ENCODE measurements around the gene SFT2D1. TPM values are rescaled to one million over a fixed set of nuclear protein-coding genes. Genes with fewer than 3 reads are reported as not detected.

The SFT2D1 gene
- total RNA-seq, 1 donor from 2014 or later = 23.5 TPM

DNA sequence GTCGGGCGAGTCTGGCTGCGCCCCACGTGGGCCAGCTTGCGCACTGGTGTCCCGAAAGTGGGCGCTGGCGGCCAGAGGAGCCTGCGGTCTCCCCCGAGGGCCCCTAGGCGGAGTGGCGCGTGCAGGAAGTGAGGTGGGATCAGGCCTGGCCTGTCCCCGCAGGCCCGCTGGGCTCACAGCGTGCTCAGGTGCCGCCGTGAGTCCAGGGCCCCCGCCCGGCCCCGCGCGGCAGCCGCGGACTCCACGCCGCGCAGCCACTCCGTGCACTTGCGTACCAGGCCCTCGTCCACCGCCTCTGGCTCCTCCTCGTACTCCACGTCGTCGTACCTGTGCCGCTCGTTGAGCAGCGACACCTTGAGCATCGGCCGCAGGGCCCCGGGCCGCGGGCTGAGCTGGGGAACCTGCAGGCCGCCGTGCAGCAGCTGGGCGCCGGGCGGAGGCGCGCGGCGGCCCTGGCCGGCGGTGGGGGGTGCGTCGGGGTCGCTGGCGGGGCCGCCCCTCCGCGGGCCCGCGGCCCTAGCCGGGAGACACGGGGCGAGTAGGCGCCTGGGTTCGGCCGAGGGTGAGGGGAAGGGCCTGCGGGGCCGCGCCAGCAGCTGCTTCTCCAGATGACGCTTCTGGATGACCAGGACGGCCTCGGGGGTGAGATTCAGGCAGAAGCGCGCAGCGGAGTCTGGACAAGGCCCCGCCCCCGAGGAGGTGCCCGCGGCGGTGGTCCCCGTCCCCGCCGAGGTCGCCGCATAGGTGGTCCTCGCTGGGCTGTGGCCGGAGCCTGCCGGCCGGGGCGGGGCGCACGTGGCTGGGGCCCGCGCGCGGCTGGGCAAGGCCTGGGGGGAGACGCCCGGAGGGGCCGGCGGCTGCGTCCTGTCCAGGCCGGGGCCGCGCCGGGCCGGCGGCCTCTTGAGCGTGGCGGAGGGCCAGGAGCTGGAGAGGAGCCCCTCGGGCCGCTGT lies 35.0 kb downstream of the SFT2D1 start:
- Mint-ChIP-seq H3K4me3 (ENCODE audit: unreplicated experiment) (no peak overlapping the region), H3K27me3 (ENCODE audit: unreplicated experiment) (peaks cover 12% of the 10 kb centered on the region), H3K27ac (ENCODE audit: unreplicated experiment) (no peak overlapping the region), H3K36me3 (ENCODE audit: unreplicated experiment) (no peaks in the 10 kb centered on the region), H3K9me3 (ENCODE audit: unreplicated experiment) (peaks cover 3% of the 10 kb centered on the region), H3K4me1 (ENCODE audit: low read depth, unreplicated experiment) (peaks cover 7% of the 10 kb centered on the region)
- TF ChIP-seq, protein P1, sequence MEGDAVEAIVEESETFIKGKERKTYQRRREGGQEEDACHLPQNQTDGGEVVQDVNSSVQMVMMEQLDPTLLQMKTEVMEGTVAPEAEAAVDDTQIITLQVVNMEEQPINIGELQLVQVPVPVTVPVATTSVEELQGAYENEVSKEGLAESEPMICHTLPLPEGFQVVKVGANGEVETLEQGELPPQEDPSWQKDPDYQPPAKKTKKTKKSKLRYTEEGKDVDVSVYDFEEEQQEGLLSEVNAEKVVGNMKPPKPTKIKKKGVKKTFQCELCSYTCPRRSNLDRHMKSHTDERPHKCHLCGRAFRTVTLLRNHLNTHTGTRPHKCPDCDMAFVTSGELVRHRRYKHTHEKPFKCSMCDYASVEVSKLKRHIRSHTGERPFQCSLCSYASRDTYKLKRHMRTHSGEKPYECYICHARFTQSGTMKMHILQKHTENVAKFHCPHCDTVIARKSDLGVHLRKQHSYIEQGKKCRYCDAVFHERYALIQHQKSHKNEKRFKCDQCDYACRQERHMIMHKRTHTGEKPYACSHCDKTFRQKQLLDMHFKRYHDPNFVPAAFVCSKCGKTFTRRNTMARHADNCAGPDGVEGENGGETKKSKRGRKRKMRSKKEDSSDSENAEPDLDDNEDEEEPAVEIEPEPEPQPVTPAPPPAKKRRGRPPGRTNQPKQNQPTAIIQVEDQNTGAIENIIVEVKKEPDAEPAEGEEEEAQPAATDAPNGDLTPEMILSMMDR (IDR thresholded peaks at IDR 0.05; ENCODE audit: partially characterized antibody, unreplicated experiment) = no peak
- peak; percentile 76 for DNase-seq

DNA sequence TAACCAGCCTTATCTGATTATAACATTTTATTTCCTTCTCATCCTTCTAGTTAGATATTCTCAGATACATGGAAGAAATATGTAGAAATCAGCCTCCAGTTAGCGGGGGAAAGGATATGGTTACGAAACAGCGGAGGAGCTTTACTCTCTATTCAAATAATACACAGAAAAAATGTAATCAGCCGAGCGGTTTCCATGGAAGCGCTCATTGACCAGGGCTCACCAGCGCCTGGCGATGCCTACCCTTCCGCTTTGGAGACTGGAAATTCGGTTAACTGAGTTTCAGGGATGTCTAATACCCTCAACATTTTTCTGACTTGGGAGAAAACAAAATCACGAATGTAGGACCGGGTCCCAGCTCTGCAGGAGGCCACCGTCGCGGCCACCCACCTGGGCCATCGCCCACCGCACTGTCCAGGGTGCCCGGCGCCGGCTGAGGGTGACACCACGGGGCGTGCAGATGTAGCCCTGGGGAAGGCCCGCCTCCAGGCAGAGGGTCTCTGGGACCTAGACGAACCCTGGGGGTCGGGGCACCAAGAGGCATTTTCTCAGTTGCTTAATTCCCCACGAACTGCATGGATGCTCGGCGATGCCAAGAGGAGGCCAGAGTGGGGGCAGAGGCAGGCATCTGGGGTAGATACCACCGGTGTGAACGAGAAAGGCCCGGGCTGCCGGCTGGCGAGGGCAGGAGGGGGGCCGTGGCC lies 35.8 kb downstream of the SFT2D1 start:
- no peak overlapping the region for H3K27ac Mint-ChIP-seq (ENCODE audit: unreplicated experiment)
- TF ChIP-seq, protein P1 (IDR thresholded peaks at IDR 0.05; ENCODE audit: partially characterized antibody, unreplicated experiment) = no peak
- H3K4me3 Mint-ChIP-seq (ENCODE audit: unreplicated experiment) = peak overlapping the region; percentile 59
- no peak for DNase-seq
- H3K9me3 Mint-ChIP-seq (ENCODE audit: unreplicated experiment) = peaks cover 3% of the 10 kb centered on the region
- peaks cover 12% of the 10 kb centered on the region for H3K27me3 Mint-ChIP-seq (ENCODE audit: unreplicated experiment)
- H3K4me1 Mint-ChIP-seq (ENCODE audit: low read depth, unreplicated experiment) = peaks cover 7% of the 10 kb centered on the region
- no peaks in the 10 kb centered on the region for H3K36me3 Mint-ChIP-seq (ENCODE audit: unreplicated experiment)

DNA sequence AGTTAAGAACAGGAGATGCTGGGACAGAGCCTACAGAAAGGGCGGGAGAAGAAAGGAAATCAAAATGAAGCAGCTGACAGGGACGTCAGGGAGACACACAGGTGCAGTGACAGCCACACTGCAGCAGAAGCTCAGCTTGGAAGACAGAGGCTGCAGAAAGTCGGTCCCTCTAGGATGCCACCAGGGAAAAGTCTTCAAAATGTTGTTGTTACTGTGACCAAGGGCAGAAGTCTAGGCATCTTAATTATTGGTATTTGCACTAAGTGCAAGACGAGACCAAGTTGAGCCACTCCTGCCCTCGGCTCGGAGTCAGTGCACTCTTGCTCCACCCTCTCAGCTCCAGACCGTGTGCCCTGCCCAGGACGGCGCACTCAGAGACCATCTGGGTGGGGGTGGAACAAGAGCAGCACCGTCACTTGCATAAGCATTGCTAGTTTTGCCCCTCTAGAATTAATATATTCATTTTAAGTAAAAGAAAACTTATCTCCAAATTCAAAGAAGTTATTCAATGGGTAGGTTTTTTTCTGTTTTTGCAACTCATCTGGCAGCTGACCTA lies 36.7 kb downstream of the SFT2D1 start:
- peak overlapping the region; percentile 56 for H3K27ac Mint-ChIP-seq (ENCODE audit: unreplicated experiment)
- H3K9me3 Mint-ChIP-seq (ENCODE audit: unreplicated experiment) = peaks cover 3% of the 10 kb centered on the region
- DNase-seq = no peak
- no peaks in the 10 kb centered on the region for H3K36me3 Mint-ChIP-seq (ENCODE audit: unreplicated experiment)
- H3K4me3 Mint-ChIP-seq (ENCODE audit: unreplicated experiment) = no peak overlapping the region
- peaks cover 12% of the 10 kb centered on the region for H3K27me3 Mint-ChIP-seq (ENCODE audit: unreplicated experiment)
- H3K4me1 Mint-ChIP-seq (ENCODE audit: low read depth, unreplicated experiment) = peaks cover 7% of the 10 kb centered on the region
- TF ChIP-seq, protein P1 (IDR thresholded peaks at IDR 0.05; ENCODE audit: partially characterized antibody, unreplicated experiment) = no peak

DNA sequence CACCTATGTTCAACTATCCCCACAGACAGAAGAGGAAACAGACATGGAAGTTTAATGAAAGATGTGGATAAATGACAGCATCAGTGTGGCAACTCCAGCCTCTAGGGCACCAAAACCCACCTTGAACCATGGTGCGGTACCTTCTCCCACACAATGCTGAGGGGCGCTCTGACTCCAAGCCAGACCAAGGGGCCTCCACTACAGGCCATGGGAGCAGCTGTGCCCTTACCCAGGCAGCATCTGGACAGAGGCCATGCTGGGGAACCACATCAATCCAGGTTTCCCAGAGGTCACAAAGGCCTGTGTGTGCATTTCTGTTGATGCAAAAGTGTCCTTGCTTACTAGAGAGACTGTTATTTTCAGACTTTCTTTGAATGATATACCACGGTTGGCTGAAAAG lies 38.2 kb downstream of the SFT2D1 start:
- Mint-ChIP-seq H3K4me1 (ENCODE audit: low read depth, unreplicated experiment) (peaks cover 7% of the 10 kb centered on the region), H3K27ac (ENCODE audit: unreplicated experiment) (no peak overlapping the region), H3K36me3 (ENCODE audit: unreplicated experiment) (peaks cover under 1% of the 10 kb centered on the region), H3K27me3 (ENCODE audit: unreplicated experiment) (peaks cover 10% of the 10 kb centered on the region), H3K4me3 (ENCODE audit: unreplicated experiment) (no peak overlapping the region), H3K9me3 (ENCODE audit: unreplicated experiment) (peaks cover 3% of the 10 kb centered on the region)
- DNase-seq = no peak
- TF ChIP-seq, protein P1 (IDR thresholded peaks at IDR 0.05; ENCODE audit: partially characterized antibody, unreplicated experiment) = no peak
